Mesenchymal stem cell (in vitro differentiated cells and primary cell): ENCODE measurements around the gene TSPY9.
"Not testable (repeated sequence)": the region's sequence is repeated elsewhere in the genome, so short reads cannot be mapped to it uniquely, and the experiment has no call there.

Experiments used
- DNase-seq: peaks from one replicate; pipeline ENCODE4 v3.0.0-alpha.2; 2013
- H2AFZ ChIP-seq: one replicate; pipeline ENCODE4 v1.6.1; 2013; ENCODE audit warnings: low read depth, mild to moderate bottlenecking, control low read depth, inconsistent platforms, low read length, moderate library complexity
- H2AK5ac ChIP-seq: 2 replicates; pipeline ENCODE4 v1.6.1; 2013; ENCODE audit warnings: low read length, moderate library complexity, mild to moderate bottlenecking, inconsistent platforms; ENCODE audit not compliant: severe bottlenecking
- H2BK120ac ChIP-seq: one replicate; pipeline ENCODE4 v1.6.1; 2013; ENCODE audit warnings: low read depth, mild to moderate bottlenecking, inconsistent platforms, low read length, moderate library complexity
- H2BK12ac ChIP-seq, 2 experiments: one replicate each; pipeline ENCODE4 v1.6.1; 2013; ENCODE audit warnings: inconsistent platforms in 2 of 2, low read length in 2 of 2, mild to moderate bottlenecking in 2 of 2, moderate library complexity in 2 of 2, control low read depth in 1 of 2
- H2BK15ac ChIP-seq: one replicate; pipeline ENCODE4 v1.6.1; 2013; ENCODE audit warnings: mild to moderate bottlenecking, low read depth, inconsistent platforms; ENCODE audit not compliant: poor library complexity, severe bottlenecking
- H2BK5ac ChIP-seq: 2 replicates; pipeline ENCODE4 v1.6.1; 2013; ENCODE audit warnings: low read depth, mild to moderate bottlenecking, low read length, control low read depth, inconsistent platforms; ENCODE audit not compliant: poor library complexity, severe bottlenecking
- H3K14ac ChIP-seq, 2 experiments: one replicate each; pipeline ENCODE4 v1.6.1; 2013; ENCODE audit warnings: inconsistent platforms in 2 of 2, low read length in 2 of 2, control low read depth in 1 of 2, mild to moderate bottlenecking in 1 of 2, moderate library complexity in 1 of 2
- H3K18ac ChIP-seq, 2 experiments: one replicate each; pipeline ENCODE4 v1.6.1; 2013; ENCODE audit warnings: inconsistent platforms in 2 of 2, low read length in 2 of 2, control low read depth in 1 of 2, low read depth in 1 of 2, mild to moderate bottlenecking in 1 of 2
- H3K23ac ChIP-seq, 2 experiments: one replicate each; pipeline ENCODE4 v1.6.1; 2013; ENCODE audit warnings: inconsistent platforms in 2 of 2, low read length in 2 of 2, mild to moderate bottlenecking in 2 of 2, moderate library complexity in 2 of 2, control low read depth in 1 of 2
- H3K27ac ChIP-seq: 2 replicates; pipeline ENCODE4 v1.5.1; 2013; ENCODE audit warnings: mild to moderate bottlenecking, moderate library complexity, low read length, control low read depth, inconsistent platforms; ENCODE audit not compliant: poor library complexity, severe bottlenecking
- H3K27me3 ChIP-seq, 2 experiments: 2 replicates each; pipeline versions ENCODE4 v1.6.1 to v1.7.0; 2013; ENCODE audit warnings: low read length in 2 of 2, mild to moderate bottlenecking in 2 of 2, moderate library complexity in 2 of 2, control low read depth in 1 of 2, inconsistent platforms in 1 of 2; ENCODE audit not compliant: control insufficient read depth in 1 of 2, insufficient read depth in 1 of 2
- H3K36me3 ChIP-seq, 2 experiments: 2 replicates each; pipeline versions ENCODE4 v1.6.1 to v1.7.0; 2013; ENCODE audit warnings: low read length in 2 of 2, control low read depth in 1 of 2, inconsistent platforms in 1 of 2, low read depth in 1 of 2, mild to moderate bottlenecking in 1 of 2; ENCODE audit not compliant: insufficient read depth in 2 of 2, control insufficient read depth in 1 of 2
- H3K4ac ChIP-seq, 2 experiments: one replicate each; pipeline ENCODE4 v1.6.1; 2013; ENCODE audit warnings: inconsistent platforms in 2 of 2, low read length in 2 of 2, mild to moderate bottlenecking in 2 of 2, moderate library complexity in 2 of 2, control low read depth in 1 of 2, low read depth in 1 of 2
- H3K4me1 ChIP-seq: 2 replicates; pipeline ENCODE4 v1.6.1; 2013; ENCODE audit warnings: low read depth, low read length, control low read depth; ENCODE audit not compliant: control insufficient read depth, insufficient read depth
- H3K4me2 ChIP-seq: 2 replicates; pipeline ENCODE4 v1.6.1; 2013; ENCODE audit warnings: low read length, mild to moderate bottlenecking, inconsistent platforms; ENCODE audit not compliant: poor library complexity, severe bottlenecking
- H3K4me3 ChIP-seq, 2 experiments: 2 replicates each; pipeline versions ENCODE4 v1.5.1 to v1.7.0; 2013; ENCODE audit warnings: low read length in 2 of 2, mild to moderate bottlenecking in 2 of 2, control low read depth in 1 of 2, low read depth in 1 of 2; ENCODE audit not compliant: insufficient read depth in 1 of 2
- H3K79me1 ChIP-seq: replicated peaks from 2 replicates; pipeline ENCODE4 v1.6.1; 2013; ENCODE audit warnings: mild to moderate bottlenecking, control low read depth, low read length, inconsistent platforms; ENCODE audit not compliant: poor library complexity, severe bottlenecking
- H3K9ac ChIP-seq: 2 replicates; pipeline ENCODE4 v1.7.0; 2013; ENCODE audit warnings: mild to moderate bottlenecking, low read length, moderate library complexity
- H3K9me3 ChIP-seq: 2 replicates; pipeline ENCODE4 v1.7.0; 2013; ENCODE audit warnings: mild to moderate bottlenecking, low read length; ENCODE audit not compliant: control insufficient read depth
- H4K8ac ChIP-seq: one replicate; pipeline ENCODE4 v1.6.1; 2013; ENCODE audit warnings: inconsistent platforms, mild to moderate bottlenecking, low read length, moderate library complexity
- H4K91ac ChIP-seq: one replicate; pipeline ENCODE4 v1.6.1; 2013; ENCODE audit warnings: mild to moderate bottlenecking, low read length, inconsistent platforms
- WGBS: methylation state at CpG from one replicate; pipeline ENCODE4 v1.1.7; 2013; ENCODE audit warnings: mixed read lengths; 5-methylcytosine and 5-hydroxymethylcytosine counted together

The TSPY9 gene

GRCh38 chrY:9527580-9527979, 40.5 kb downstream of the TSPY9 start, which contains the start of gene TSPY10:
Gene TSPY10, plus strand, starts transcription at chrY:9527880. Its CDS starts 46 bp downstream, at chrY:9527926.
- not testable (repeated sequence) for H3K18ac ChIP-seq, H3K36me3 ChIP-seq, H3K4me2 ChIP-seq, H3K9me3 ChIP-seq, H2AK5ac ChIP-seq, DNase-seq, H3K79me1 ChIP-seq, H2BK120ac ChIP-seq, H4K91ac ChIP-seq, H3K4ac ChIP-seq, H2BK12ac ChIP-seq, H2AFZ ChIP-seq, H3K4me3 ChIP-seq, H2BK5ac ChIP-seq, H3K23ac ChIP-seq, H4K8ac ChIP-seq, H2BK15ac ChIP-seq, H3K27me3 ChIP-seq, H3K4me1 ChIP-seq, H3K9ac ChIP-seq, H3K27ac ChIP-seq, H3K14ac ChIP-seq
- WGBS, result no CpG with 5 or more reads among the region's 26 CpGs
